Activated naive CD4-positive, alpha-beta T cell (primary cell): Measurements from ENCODE around the gene AGPAT1.

Experiments used
- DNase-seq, 4 experiments: peaks; one replicate each; lab custom pipeline; 2025; lab: John Stamatoyannopoulos, UW

AGPAT1 gene

DNA sequence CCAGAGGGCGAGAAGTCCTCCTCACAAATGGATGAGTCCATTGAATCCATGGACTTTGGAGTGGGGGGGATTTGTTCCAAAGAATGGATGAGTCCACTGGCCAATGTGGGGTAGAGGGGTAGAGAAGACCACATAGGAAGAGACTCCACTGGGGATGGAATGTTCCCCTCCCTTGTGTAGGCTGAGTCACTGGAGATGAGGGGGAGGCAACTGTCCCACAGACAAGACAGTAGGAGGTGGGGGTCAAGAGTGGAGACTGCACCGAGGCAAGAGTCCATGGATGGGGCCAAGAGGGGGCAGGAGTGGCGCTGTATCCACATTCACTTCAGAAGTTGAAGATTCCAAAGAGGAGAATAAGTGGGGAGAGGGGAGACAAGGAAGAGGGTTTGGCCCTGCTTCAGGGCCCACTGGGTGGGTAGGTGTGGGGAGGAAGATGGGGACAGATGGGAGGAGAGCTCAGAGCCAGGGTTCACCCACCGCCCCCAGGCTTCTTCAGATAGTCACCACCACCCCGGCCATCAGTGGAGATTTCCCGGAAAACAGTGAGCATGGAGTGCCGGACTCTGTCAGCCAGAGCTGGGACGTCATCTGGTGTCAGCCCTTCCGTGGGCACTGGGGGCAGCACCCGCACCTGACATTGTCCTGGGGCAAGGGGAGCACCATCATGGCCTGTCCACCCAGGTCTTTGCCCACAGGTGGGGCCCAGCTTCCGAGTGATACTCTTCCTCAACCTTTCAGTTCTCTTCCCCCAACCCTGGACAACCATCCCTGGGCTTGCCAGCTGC, 6.9 kb downstream of the AGPAT1 start:
- DNase-seq, result no peak

- DNase-seq, result no peak
Observed at GRCh38 chr6:32168350-32168749, 7.5 kb downstream of the AGPAT1 start.

GRCh38 chr6:32167761-32168262, 8.1 kb downstream of the AGPAT1 start:
- no peak for DNase-seq

DNA sequence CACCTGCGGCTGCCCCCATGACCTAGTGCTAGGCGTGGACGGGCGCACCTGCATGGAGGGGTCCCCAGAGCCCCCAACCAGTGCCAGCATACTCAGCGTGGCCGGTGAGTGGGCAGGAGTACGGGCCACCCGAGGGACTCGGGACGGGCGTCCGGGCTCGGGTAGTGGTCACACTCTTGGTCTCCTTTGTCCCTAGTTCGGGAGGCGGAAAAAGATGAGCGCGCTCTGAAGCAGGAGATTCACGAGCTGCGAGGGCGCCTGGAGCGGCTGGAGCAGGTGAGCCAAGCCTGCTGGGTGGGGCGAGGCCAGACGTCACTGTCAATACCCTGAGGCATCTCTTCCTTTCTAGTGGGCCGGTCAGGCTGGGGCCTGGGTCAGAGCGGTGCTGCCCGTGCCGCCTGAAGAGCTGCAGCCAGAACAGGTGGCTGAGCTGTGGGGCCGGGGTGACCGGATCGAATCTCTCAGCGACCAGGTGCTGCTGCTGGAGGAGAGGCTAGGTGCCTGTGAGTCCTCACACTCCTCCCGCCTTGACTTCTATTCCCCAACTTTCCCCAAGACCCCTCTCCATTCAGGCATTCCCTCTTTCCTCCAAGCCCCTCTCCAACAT, 8.6 kb downstream of the AGPAT1 start:
- DNase-seq, result no peak

GRCh38 chr6:32166411-32167061, 9.3 kb downstream of the AGPAT1 start:
- DNase-seq, result no peak

GRCh38 chr6:32164295-32164694, 11.6 kb downstream of the AGPAT1 start, which contains the start of gene EGFL8:
TSS of gene EGFL8 (plus strand) at chr6:32164595. CDS start at chr6:32166166, 1,571 bp downstream.
- DNase-seq, result no peak

GRCh38 chr6:32163559-32164258, 12.2 kb downstream of the AGPAT1 start:
- DNase-seq, result no peak

- DNase-seq, result no peak
Observed at GRCh38 chr6:32158052-32158451, 17.8 kb downstream of the AGPAT1 start.

DNA sequence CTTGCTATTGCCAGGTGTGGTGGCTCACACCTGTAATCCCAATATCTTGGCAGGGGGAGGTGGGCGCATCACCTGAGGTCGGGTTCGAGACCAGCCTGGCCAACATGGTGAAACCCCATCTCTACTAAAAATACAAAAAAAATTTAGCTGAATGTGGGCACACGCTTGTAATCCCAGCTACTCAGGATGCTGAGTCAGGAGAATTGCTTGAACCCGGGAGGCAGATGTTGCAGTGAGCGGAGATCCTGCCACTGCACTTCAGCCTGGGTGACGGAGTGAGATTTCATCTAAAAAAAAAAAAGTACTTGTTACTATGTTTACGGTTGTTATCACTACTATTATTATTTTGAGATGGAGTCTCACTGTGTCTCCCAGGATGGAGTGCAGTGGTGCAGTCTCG, 19.0 kb downstream of the AGPAT1 start:
- no peak for DNase-seq

- DNase-seq, result peak in 3 of 4 experiments; percentile 36 to 42 (median 40)
Observed at GRCh38 chr6:32154514-32155161, 21.2 kb downstream of the AGPAT1 start.

DNA sequence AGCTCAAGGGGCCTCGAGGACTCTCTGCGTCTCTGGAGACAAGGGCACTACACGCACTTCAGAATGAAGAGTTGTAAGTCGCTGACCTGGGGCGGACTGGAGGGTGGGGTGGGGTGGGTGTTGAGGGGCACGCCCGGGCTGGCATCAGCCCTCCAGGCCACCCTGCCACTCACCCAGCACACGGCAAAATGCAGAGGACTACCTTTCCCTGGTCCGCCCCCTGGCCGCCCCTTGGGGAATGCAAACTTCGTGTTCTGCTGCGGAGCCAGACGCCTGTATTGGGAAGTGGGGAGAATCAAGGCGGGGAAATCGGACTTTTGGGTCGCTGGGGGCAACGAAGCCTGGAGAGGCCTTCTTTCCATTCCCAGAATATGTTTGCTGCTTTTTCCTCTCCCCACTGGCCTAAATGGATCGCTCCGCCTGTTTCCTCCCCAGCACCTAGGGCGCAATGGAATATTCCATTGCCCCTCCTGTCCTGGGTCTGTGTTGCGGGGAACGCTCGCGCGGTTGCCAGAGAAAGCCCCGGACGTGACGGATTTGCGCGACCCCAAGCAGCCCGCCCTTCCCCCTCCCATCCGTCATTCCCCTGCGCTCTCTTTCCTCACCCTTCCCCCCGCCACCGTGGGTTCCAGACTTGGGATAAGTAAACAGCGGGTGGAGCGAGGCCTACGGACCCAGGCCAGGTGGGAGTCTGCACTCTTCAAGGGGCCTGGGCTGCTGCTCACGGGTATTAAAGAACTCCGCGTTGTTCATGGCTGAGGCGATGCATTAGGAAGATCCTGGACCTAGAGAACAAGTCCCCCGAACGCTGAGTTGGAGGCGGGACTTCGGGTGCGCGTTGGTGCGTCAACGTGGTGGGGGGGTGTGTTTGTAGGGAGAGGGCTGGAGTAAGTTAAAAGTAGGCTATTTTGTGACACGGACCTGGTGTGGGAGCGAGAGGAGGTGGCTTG, 22.0 kb downstream of the AGPAT1 start, which contains the start of gene PPT2:
Gene PPT2 (plus strand): TSS at position 578 of the 950 bp plus-strand sequence. CDS start 454 bp downstream, outside the sequence.
- DNase-seq, result peak; percentile 33 to 55 (median 48)

GRCh38 chr6:32152769-32153563, 22.9 kb downstream of the AGPAT1 start:
- no peak for DNase-seq

DNA sequence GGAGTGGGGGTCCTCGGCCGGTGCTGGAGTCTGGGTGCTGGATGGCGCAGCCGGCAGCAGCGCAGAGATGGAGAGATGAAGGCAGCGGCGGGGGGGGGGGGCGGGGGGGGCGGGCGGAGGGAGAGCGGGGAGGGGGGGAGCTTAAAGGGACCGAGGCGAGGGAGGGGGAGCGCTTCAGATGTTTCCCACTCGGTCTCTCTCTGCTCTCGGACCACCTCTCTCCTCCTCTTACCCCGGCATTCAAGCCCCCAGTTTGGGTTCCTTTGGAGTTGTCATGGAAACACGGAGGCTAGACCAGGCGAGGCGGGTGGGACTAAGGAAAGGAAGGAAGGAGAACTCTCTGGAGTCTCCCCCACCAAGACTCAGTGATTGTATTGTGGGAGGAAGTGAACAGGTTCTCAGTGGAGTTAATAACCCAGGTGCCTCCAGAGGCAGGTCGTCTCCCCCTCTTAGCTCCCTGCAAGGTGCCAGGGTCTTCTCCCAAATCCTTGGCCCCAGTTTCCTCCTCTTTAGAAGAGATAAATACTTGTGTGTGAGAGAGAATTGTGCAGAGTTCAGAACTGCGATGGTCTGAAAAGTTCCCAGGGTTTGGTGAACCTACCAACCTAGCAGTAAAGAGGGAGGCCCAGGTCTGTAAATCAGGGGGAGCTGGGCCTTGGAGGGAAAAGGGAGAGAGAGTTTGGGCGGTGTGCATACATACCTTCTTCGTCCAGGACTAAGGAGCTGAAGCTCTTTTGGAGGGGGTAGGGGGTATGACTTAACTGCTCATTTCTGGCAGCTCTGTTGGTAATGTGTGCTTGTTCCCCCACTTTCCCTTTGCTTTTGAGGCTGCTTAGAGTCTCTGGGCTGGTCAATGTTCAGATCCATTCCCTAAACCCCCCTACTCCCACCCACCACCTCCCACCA, 23.8 kb downstream of the AGPAT1 start, which contains the start of gene PRRT1:
Gene PRRT1 (minus strand): TSS at position 77 of the 906 bp plus-strand sequence. CDS start 112 bp downstream, outside the sequence.
- no peak for DNase-seq

DNA sequence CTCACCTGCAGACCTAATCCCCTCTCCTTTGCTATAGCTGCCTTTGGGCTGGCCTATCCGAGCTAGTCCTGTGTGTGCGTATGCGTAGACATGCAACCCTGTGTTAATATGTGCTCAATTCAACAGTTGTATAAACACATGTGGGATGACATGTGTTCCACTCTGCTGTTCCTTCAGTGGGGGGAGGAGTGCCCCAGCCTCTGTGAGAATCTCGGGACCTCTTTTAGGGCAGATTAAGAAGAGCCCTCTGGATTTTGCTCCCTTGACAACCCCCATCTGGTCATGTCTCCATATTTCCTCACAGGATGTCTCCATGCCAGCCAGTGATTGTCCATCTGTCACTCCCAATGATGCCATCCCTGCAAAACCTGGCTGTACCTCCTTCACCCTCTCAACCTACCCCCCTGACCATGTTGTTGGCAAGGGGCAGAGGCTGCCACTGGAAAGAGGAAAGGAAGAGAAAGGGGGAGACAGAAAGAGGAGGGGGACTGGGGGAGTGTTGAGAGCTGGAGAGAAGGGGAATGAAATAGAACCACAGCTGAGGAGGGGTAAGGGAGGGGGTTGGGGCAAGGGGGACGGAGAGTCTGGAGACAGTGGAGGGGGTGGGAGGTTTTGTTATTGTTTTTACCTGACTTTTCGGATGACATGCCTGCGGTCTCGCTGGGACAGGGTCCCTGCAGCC, 24.6 kb downstream of the AGPAT1 start:
- DNase-seq, result no peak

- DNase-seq, result no peak
Observed at GRCh38 chr6:32149932-32150870, 25.7 kb downstream of the AGPAT1 start.

GRCh38 chr6:32149092-32149755, 26.7 kb downstream of the AGPAT1 start:
- no peak for DNase-seq
